Measurements from ENCODE around the gene RBM26. TPM values are rescaled to one million over a fixed set of nuclear protein-coding genes. Genes with fewer than 3 reads are reported as not detected.

The RBM26 gene
- total RNA-seq, 1 experiment from 2014 or later, result 32.2 TPM

- in situ Hi-C loops (cut with HindIII; ENCODE audit: low pct_unique_long_range_greater_than_20kb, low sequenced_read_pairs) (no loop called here), intact Hi-C loops (cut with micrococcal nuclease; ENCODE audit: unreplicated experiment) (no loop called here)
- peaks cover 16% of the 10 kb centered on the region for H3K4me1 ChIP-seq (ENCODE audit: control insufficient read depth, insufficient read depth, low read length)
- ATAC-seq, result no peak
- BruUV-seq (replicated peaks), result no TSS peak
- no peak overlapping the region for H3K4me3 ChIP-seq (ENCODE audit: low read depth in 2 of 2, low read length in 2 of 2)
- H3K27ac ChIP-seq (ENCODE audit: low read length), result peak overlapping the region; percentile 90; the same call in 1 of the 2 replicates
- H3K9me3 ChIP-seq (ENCODE audit: control insufficient read depth, insufficient read depth, low read depth, low read length), result no peaks in the 10 kb centered on the region
- no peaks in the 10 kb centered on the region for H3K27me3 ChIP-seq (ENCODE audit: control insufficient read depth, insufficient read depth, low read length)
- DNase-seq (ENCODE audit: low read depth, low spot score), result no peak
- POLR2A ChIA-PET, result no interaction called here
- CTCF ChIA-PET, result no interaction called here
- TF ChIP-seq POLR2AphosphoS5 (IDR thresholded peaks at IDR 0.05; ENCODE audit: low read depth, low read length), result no peak
- no peak for TF ChIP-seq SIN3A (IDR thresholded peaks at IDR 0.05; ENCODE audit: borderline replicate concordance, insufficient read depth, low read depth, low read length)
- no peak for TF ChIP-seq REST (IDR thresholded peaks at IDR 0.05; ENCODE audit: insufficient read depth in 1 of 2, low read depth in 2 of 2, low read length in 1 of 2)
- TF ChIP-seq TCF7L2 (IDR thresholded peaks at IDR 0.05; ENCODE audit: low read depth, low read length), result no peak
- TF ChIP-seq CTCF (IDR thresholded peaks at IDR 0.05), result no peak
- H3K36me3 ChIP-seq (ENCODE audit: control insufficient read depth, insufficient read depth, low read length), result peaks cover 10% of the 10 kb centered on the region; the same call in 1 of the 2 replicates
Observed at GRCh38 chr13:79407349-79407979, 1.4 kb upstream of the RBM26 start.

- no peaks in the 10 kb centered on the region for H3K9me3 ChIP-seq (ENCODE audit: control insufficient read depth, insufficient read depth, low read depth, low read length)
- peak overlapping the region; percentile 79 to 92 for H3K4me3 ChIP-seq (ENCODE audit: low read depth in 2 of 2, low read length in 2 of 2)
- intact Hi-C loops (cut with micrococcal nuclease; ENCODE audit: unreplicated experiment) (no loop called here), in situ Hi-C loops (cut with HindIII; ENCODE audit: low pct_unique_long_range_greater_than_20kb, low sequenced_read_pairs) (no loop called here)
- POLR2A ChIA-PET, result no interaction called here
- peaks cover 22% of the 10 kb centered on the region for H3K4me1 ChIP-seq (ENCODE audit: control insufficient read depth, insufficient read depth, low read length)
- BruUV-seq (replicated peaks), result TSS peak; percentile 95
- ATAC-seq (peak; percentile 55), DNase-seq (ENCODE audit: low read depth, low spot score) (no peak)
- no peak for TF ChIP-seq REST (IDR thresholded peaks at IDR 0.05; ENCODE audit: insufficient read depth in 1 of 2, low read depth in 2 of 2, low read length in 1 of 2)
- TF ChIP-seq TCF7L2 (IDR thresholded peaks at IDR 0.05; ENCODE audit: low read depth, low read length), result no peak
- TF ChIP-seq SIN3A (IDR thresholded peaks at IDR 0.05; ENCODE audit: borderline replicate concordance, insufficient read depth, low read depth, low read length), result no peak
- TF ChIP-seq POLR2AphosphoS5 (IDR thresholded peaks at IDR 0.05; ENCODE audit: low read depth, low read length), result no peak
- no peak for TF ChIP-seq CTCF (IDR thresholded peaks at IDR 0.05)
- no peaks in the 10 kb centered on the region for H3K27me3 ChIP-seq (ENCODE audit: control insufficient read depth, insufficient read depth, low read length)
- peaks cover 10% of the 10 kb centered on the region for H3K36me3 ChIP-seq (ENCODE audit: control insufficient read depth, insufficient read depth, low read length)
- peak overlapping the region; percentile 90 for H3K27ac ChIP-seq (ENCODE audit: low read length)
- CTCF ChIA-PET, result no interaction called here
Observed at GRCh38 chr13:79406597-79406908, 498 bp upstream of the RBM26 start.

All from Panc1 (cell line).